BE2C (cell line): ENCODE results near the gene LAT.

Source experiments
- DNase-seq: peaks from one replicate; pipeline ENCODE4 v3.0.0-alpha.2; 2020
- H3K27me3 ChIP-seq: fragments of 250-450 bp; sonication (Bioruptor Pico); 2 replicates; pipeline ENCODE4 v1.5.1; 2020; ENCODE audit warnings: mild to moderate bottlenecking
- H3K36me3 ChIP-seq: fragments of 250-450 bp; sonication (Bioruptor Pico); 2 replicates; pipeline ENCODE4 v1.5.1; 2020; ENCODE audit warnings: mild to moderate bottlenecking
- H3K4me1 ChIP-seq: fragments of 250-450 bp; sonication (Bioruptor Pico); 2 replicates; pipeline ENCODE4 v1.5.1; 2020
- H3K4me3 ChIP-seq: 2 replicates; pipeline ENCODE4 v1.5.1; 2011; ENCODE audit warnings: low read depth, low read length
- H3K9me3 ChIP-seq: fragments of 250-450 bp; sonication (Bioruptor Pico); 2 replicates; pipeline ENCODE4 v1.5.1; 2020
- CTCF ChIP-seq: IDR thresholded peaks from 2 replicates; pipeline ENCODE4 v1.5.1; 2012; ENCODE audit warnings: mild to moderate bottlenecking, low read depth, low read length

LAT gene

GRCh38 chr16:28982949-28983348 lies 1.9 kb upstream of the LAT start:
- Histone ChIP-seq H3K4me1 (no peaks in the 10 kb centered on the region), H3K27me3 (no peaks in the 10 kb centered on the region), H3K36me3 (peaks cover 9% of the 10 kb centered on the region; the same call in 1 of the 2 replicates), H3K9me3 (no peaks in the 10 kb centered on the region), H3K4me3 (no peak overlapping the region)
- no peak for DNase-seq
- TF ChIP-seq CTCF, result no peak

GRCh38 chr16:28983644-28984043 lies 1.2 kb upstream of the LAT start:
- no peak for TF ChIP-seq CTCF
- peaks cover 9% of the 10 kb centered on the region; the same call in 1 of the 2 replicates for H3K36me3 ChIP-seq
- H3K4me1 ChIP-seq, result no peaks in the 10 kb centered on the region
- DNase-seq, result no peak
- no peaks in the 10 kb centered on the region for H3K27me3 ChIP-seq
- no peak overlapping the region for H3K4me3 ChIP-seq
- H3K9me3 ChIP-seq, result no peaks in the 10 kb centered on the region

- H3K4me1 ChIP-seq, result no peaks in the 10 kb centered on the region
Observed at GRCh38 chr16:28984091-28984490, 761 bp upstream of the LAT start.

GRCh38 chr16:28985211-28986041 lies 574 bp downstream of the LAT start:
- DNase-seq, result no peak
- peaks cover 9% of the 10 kb centered on the region; the same call in 1 of the 2 replicates for H3K36me3 ChIP-seq
- H3K4me3 ChIP-seq, result no peak overlapping the region

More at GRCh38 chr16:28984091-28984490, 761 bp upstream of the LAT start:
- TF ChIP-seq CTCF, result no peak
- peaks cover 9% of the 10 kb centered on the region; the same call in 1 of the 2 replicates for H3K36me3 ChIP-seq
- DNase-seq, result no peak
- no peaks in the 10 kb centered on the region for H3K27me3 ChIP-seq
- no peaks in the 10 kb centered on the region for H3K9me3 ChIP-seq
- no peak overlapping the region for H3K4me3 ChIP-seq

GRCh38 chr16:28986046-28986445 lies 1.2 kb downstream of the LAT start:
- no peak overlapping the region for H3K4me3 ChIP-seq
- no peaks in the 10 kb centered on the region for H3K4me1 ChIP-seq
- no peaks in the 10 kb centered on the region for H3K9me3 ChIP-seq
- no peak for DNase-seq
- H3K27me3 ChIP-seq, result no peaks in the 10 kb centered on the region
- H3K36me3 ChIP-seq, result peaks cover 9% of the 10 kb centered on the region; the same call in 1 of the 2 replicates
- TF ChIP-seq CTCF, result no peak

More at GRCh38 chr16:28985211-28986041, 574 bp downstream of the LAT start:
- no peaks in the 10 kb centered on the region for H3K27me3 ChIP-seq
- no peaks in the 10 kb centered on the region for H3K4me1 ChIP-seq
- H3K9me3 ChIP-seq, result no peaks in the 10 kb centered on the region
- no peak for TF ChIP-seq CTCF

GRCh38 chr16:28986492-28986891 lies 1.6 kb downstream of the LAT start:
- H3K4me1 ChIP-seq, result no peaks in the 10 kb centered on the region
- H3K4me3 ChIP-seq, result no peak overlapping the region
- H3K27me3 ChIP-seq, result no peaks in the 10 kb centered on the region
- DNase-seq, result no peak
- H3K9me3 ChIP-seq, result no peaks in the 10 kb centered on the region
- TF ChIP-seq CTCF, result no peak
- H3K36me3 ChIP-seq, result peaks cover 6% of the 10 kb centered on the region; the same call in 1 of the 2 replicates
